Activated B cell treated with CpG ODN at 0.5 μM for 24 hours (primary cell): Measurements from ENCODE around the gene SMG7. TPM values are rescaled to one million over a fixed set of nuclear protein-coding genes. Genes with fewer than 3 reads are reported as not detected.

Source experiments
- ATAC-seq: fragments of 200-7000 bp; cut with Tn5 transposase; one replicate; pipeline ENCODE4 v1.10.0; 2021; ENCODE audit warnings: low read depth, mild to moderate bottlenecking, moderate library complexity
- CTCF ChIA-PET: fragments of 350-600 bp; sonication (Branson Sonifier 250); formaldehyde crosslinking; loops from one replicate; lab custom pipeline; 2021; ENCODE audit warnings: antibody characterized with exemption; lab: Charles Lee
- POLR2A ChIA-PET: fragments of 350-600 bp; sonication (Branson Sonifier 250); formaldehyde crosslinking; loops from one replicate; lab custom pipeline; 2021; ENCODE audit warnings: antibody characterized with exemption; lab: Charles Lee
- DNase-seq: peaks from one replicate; pipeline ENCODE4 v3.0.0; 2022
- H3K27ac Mint-ChIP-seq: one replicate; pipeline ENCODE4 v1.8.0; 2020; ENCODE audit warnings: mixed read lengths
- H3K27me3 Mint-ChIP-seq: one replicate; pipeline ENCODE4 v1.8.0; 2021; ENCODE audit warnings: mixed read lengths
- H3K36me3 Mint-ChIP-seq: one replicate; pipeline ENCODE4 v1.8.0; 2021; ENCODE audit warnings: low read depth, mixed read lengths
- H3K4me1 Mint-ChIP-seq: one replicate; pipeline ENCODE4 v1.8.0; 2021; ENCODE audit warnings: mixed read lengths
- H3K4me3 Mint-ChIP-seq: one replicate; pipeline ENCODE4 v1.8.0; 2020; ENCODE audit warnings: mild to moderate bottlenecking, mixed read lengths
- H3K9me3 Mint-ChIP-seq: one replicate; pipeline ENCODE4 v1.8.0; 2020; ENCODE audit warnings: mixed read lengths
- intact Hi-C: fragments of 100-400 bp; cut with micrococcal nuclease; formaldehyde crosslinking; loops from one replicate; pipeline ENCODE4 v1.15.1; 2024
- total RNA-seq: library from RNA; stranded (reverse); gene quantifications from 2 replicates; pipeline ENCODE4 v1.2.3, GENCODE V29; 2022
- TF ChIP-seq, protein P1 (sequence below): fragments of 200-600 bp; IDR thresholded peaks from one replicate; pipeline ENCODE4 v1.8.0; 2022; ENCODE audit warnings: antibody characterized with exemption, mild to moderate bottlenecking

SMG7 gene
- total RNA-seq, 1 donor from 2014 or later: 83.5 TPM

DNA sequence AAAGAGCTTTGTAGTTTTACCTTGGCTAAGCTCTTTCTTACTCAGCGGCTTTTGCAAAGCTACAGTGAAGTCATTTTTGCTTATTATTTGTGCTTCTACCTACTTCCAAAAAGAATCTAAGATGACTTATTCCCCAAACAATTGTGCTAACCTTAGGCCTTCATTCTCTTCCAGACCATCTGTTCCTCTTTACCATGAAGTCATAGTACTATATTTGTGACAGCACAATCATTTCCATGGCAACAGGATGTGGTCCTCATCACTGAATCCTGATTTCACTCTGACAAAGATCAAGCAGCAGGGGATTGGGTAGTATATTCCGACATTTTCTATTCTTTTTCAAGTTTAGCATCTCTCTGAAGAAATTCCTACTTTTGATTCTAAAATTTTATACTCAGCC, 29.3 kb upstream of the SMG7 start:
- H3K9me3 Mint-ChIP-seq: no peaks in the 10 kb centered on the region
- no peaks in the 10 kb centered on the region for H3K36me3 Mint-ChIP-seq
- H3K4me3 Mint-ChIP-seq: no peak overlapping the region
- POLR2A ChIA-PET: no interaction called here
- DNase-seq (no peak), ATAC-seq (no peak)
- H3K27me3 Mint-ChIP-seq: peaks cover 3% of the 10 kb centered on the region
- TF ChIP-seq, protein P1, sequence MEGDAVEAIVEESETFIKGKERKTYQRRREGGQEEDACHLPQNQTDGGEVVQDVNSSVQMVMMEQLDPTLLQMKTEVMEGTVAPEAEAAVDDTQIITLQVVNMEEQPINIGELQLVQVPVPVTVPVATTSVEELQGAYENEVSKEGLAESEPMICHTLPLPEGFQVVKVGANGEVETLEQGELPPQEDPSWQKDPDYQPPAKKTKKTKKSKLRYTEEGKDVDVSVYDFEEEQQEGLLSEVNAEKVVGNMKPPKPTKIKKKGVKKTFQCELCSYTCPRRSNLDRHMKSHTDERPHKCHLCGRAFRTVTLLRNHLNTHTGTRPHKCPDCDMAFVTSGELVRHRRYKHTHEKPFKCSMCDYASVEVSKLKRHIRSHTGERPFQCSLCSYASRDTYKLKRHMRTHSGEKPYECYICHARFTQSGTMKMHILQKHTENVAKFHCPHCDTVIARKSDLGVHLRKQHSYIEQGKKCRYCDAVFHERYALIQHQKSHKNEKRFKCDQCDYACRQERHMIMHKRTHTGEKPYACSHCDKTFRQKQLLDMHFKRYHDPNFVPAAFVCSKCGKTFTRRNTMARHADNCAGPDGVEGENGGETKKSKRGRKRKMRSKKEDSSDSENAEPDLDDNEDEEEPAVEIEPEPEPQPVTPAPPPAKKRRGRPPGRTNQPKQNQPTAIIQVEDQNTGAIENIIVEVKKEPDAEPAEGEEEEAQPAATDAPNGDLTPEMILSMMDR: no peak
- intact Hi-C loops: no loop called here
- CTCF ChIA-PET: no interaction called here
- no peak overlapping the region for H3K27ac Mint-ChIP-seq
- no peaks in the 10 kb centered on the region for H3K4me1 Mint-ChIP-seq

GRCh38 chr1:183443466-183443865, 28.8 kb upstream of the SMG7 start:
- intact Hi-C loops: no loop called here
- POLR2A ChIA-PET: no interaction called here
- TF ChIP-seq, protein P1: no peak
- H3K36me3 Mint-ChIP-seq: no peaks in the 10 kb centered on the region
- H3K9me3 Mint-ChIP-seq: no peaks in the 10 kb centered on the region
- no peak for ATAC-seq
- CTCF ChIA-PET: no interaction called here
- no peak overlapping the region for H3K27ac Mint-ChIP-seq
- no peak for DNase-seq
- no peaks in the 10 kb centered on the region for H3K4me1 Mint-ChIP-seq
- H3K4me3 Mint-ChIP-seq: no peak overlapping the region
- no peaks in the 10 kb centered on the region for H3K27me3 Mint-ChIP-seq

GRCh38 chr1:183444243-183444642, 28.1 kb upstream of the SMG7 start:
- DNase-seq (no peak), ATAC-seq (no peak)
- no peaks in the 10 kb centered on the region for H3K36me3 Mint-ChIP-seq
- no peaks in the 10 kb centered on the region for H3K27me3 Mint-ChIP-seq
- no peaks in the 10 kb centered on the region for H3K9me3 Mint-ChIP-seq
- H3K27ac Mint-ChIP-seq: no peak overlapping the region
- TF ChIP-seq, protein P1: no peak
- H3K4me1 Mint-ChIP-seq: no peaks in the 10 kb centered on the region
- intact Hi-C loops: no loop called here
- CTCF ChIA-PET: no interaction called here
- POLR2A ChIA-PET: no interaction called here
- no peak overlapping the region for H3K4me3 Mint-ChIP-seq

GRCh38 chr1:183449223-183449770, 23.0 kb upstream of the SMG7 start:
- POLR2A ChIA-PET: no interaction called here
- H3K9me3 Mint-ChIP-seq: no peaks in the 10 kb centered on the region

DNA sequence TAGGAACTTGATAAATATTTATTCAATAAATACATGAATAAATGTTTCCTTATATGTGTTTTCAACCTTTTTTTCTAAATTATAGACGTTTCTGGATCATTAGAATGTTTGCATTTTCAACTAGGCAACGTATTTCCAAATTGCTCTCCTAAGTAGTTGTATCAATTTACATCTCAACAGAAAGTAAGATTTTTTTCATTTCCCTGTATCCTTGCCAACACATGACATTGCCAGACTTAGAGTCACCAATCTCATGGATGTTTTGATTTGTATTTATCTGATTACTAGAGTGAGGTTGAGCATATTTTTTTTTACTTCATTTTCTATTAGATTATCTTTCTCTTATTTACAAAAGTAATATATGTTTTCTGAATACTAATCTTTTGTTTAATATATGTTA, 22.2 kb upstream of the SMG7 start:
- ATAC-seq (no peak), DNase-seq (no peak)
- intact Hi-C loops: no loop called here
- no peak overlapping the region for H3K27ac Mint-ChIP-seq
- peaks cover 6% of the 10 kb centered on the region for H3K27me3 Mint-ChIP-seq
- TF ChIP-seq, protein P1: no peak
- no peaks in the 10 kb centered on the region for H3K9me3 Mint-ChIP-seq
- no peaks in the 10 kb centered on the region for H3K4me1 Mint-ChIP-seq
- H3K4me3 Mint-ChIP-seq: no peak overlapping the region
- ChIA-PET POLR2A (no interaction called here), CTCF (no interaction called here)
- no peaks in the 10 kb centered on the region for H3K36me3 Mint-ChIP-seq

More at GRCh38 chr1:183449223-183449770, 23.0 kb upstream of the SMG7 start:
- no peak overlapping the region for H3K4me3 Mint-ChIP-seq
- intact Hi-C loops: no loop called here
- ATAC-seq (no peak), DNase-seq (no peak)
- no peak overlapping the region for H3K27ac Mint-ChIP-seq
- no peaks in the 10 kb centered on the region for H3K36me3 Mint-ChIP-seq
- CTCF ChIA-PET: no interaction called here
- H3K27me3 Mint-ChIP-seq: peaks cover 2% of the 10 kb centered on the region
- TF ChIP-seq, protein P1: no peak
- H3K4me1 Mint-ChIP-seq: no peaks in the 10 kb centered on the region
